IMR-90 (cell line): ENCODE results near the gene R3HDM2. TPM values are rescaled to one million over a fixed set of nuclear protein-coding genes. Genes with fewer than 3 reads are reported as not detected.

Experiments
- ATAC-seq: fragments of 200-7000 bp; cut with Tn5 transposase; 2 replicates; pipeline ENCODE4 v1.9.1; 2020; ENCODE audit warnings: low read depth, mild to moderate bottlenecking, moderate library complexity
- BruUV-seq: library from RNA; stranded (reverse); fragments of 400-500 nt; replicated peaks from 2 replicates; lab custom pipeline; 2021; lab: Mats Ljungman, UMichigan
- CTCF ChIA-PET: fragments of 300-600 bp; formaldehyde crosslinking; extraction: SDS; loops from one replicate; lab custom pipeline; 2021; ENCODE audit warnings: antibody characterized with exemption; lab: Yijun Ruan, JAX
- POLR2A ChIA-PET: fragments of 300-600 bp; sonication (Branson Sonifier 250); formaldehyde crosslinking; loops from one replicate; lab custom pipeline; 2022; ENCODE audit warnings: antibody characterized with exemption; ENCODE audit not compliant: unreplicated experiment; lab: Charles Lee
- DNase-seq: peaks from one replicate; pipeline ENCODE4 v3.0.0; 2013
- H2AFZ ChIP-seq: replicated peaks from 2 replicates; pipeline ENCODE3; 2013; ENCODE audit warnings: low read length, mild to moderate bottlenecking; ENCODE audit not compliant: poor library complexity
- H2AK5ac ChIP-seq: 2 replicates; pipeline ENCODE4 v1.6.1; 2013; ENCODE audit warnings: low read depth, low read length, inconsistent platforms
- H2AK9ac ChIP-seq: replicated peaks from 2 replicates; pipeline ENCODE3; 2013; ENCODE audit warnings: mild to moderate bottlenecking, low read depth, low read length, moderate library complexity; ENCODE audit not compliant: poor library complexity
- H2BK120ac ChIP-seq: 2 replicates; pipeline ENCODE4 v1.6.1; 2013; ENCODE audit warnings: low read depth, low read length, inconsistent platforms
- H2BK15ac ChIP-seq: 3 replicates; pipeline ENCODE4 v1.6.1; 2013; ENCODE audit warnings: low read depth, low read length, inconsistent platforms
- H2BK20ac ChIP-seq: 2 replicates; pipeline ENCODE4 v1.6.1; 2013; ENCODE audit warnings: low read depth, mild to moderate bottlenecking, inconsistent platforms, low read length, moderate library complexity
- H2BK5ac ChIP-seq: 2 replicates; pipeline ENCODE4 v1.6.1; 2013; ENCODE audit warnings: mild to moderate bottlenecking, low read depth, low read length, inconsistent platforms; ENCODE audit not compliant: poor library complexity, severe bottlenecking
- H3K14ac ChIP-seq: replicated peaks from 2 replicates; pipeline ENCODE4 v1.6.1; 2013; ENCODE audit warnings: low read depth, low read length, inconsistent platforms
- H3K18ac ChIP-seq: 2 replicates; pipeline ENCODE4 v1.6.1; 2013; ENCODE audit warnings: low read depth, low read length, control low read depth
- H3K23ac ChIP-seq: 2 replicates; pipeline ENCODE4 v1.6.1; 2013; ENCODE audit warnings: low read depth, low read length, inconsistent platforms
- H3K27ac ChIP-seq: 2 replicates; pipeline ENCODE4 v1.5.1; 2013; ENCODE audit warnings: mild to moderate bottlenecking, control low read depth, low read length; ENCODE audit not compliant: insufficient read depth
- H3K27me3 ChIP-seq: 2 replicates; pipeline ENCODE4 v1.6.1; 2013; ENCODE audit warnings: low read length; ENCODE audit not compliant: control insufficient read depth, insufficient read depth
- H3K36me3 ChIP-seq: 2 replicates; pipeline ENCODE4 v1.6.1; 2013; ENCODE audit warnings: low read length, mixed read lengths; ENCODE audit not compliant: control insufficient read depth, insufficient read depth
- H3K4ac ChIP-seq: 2 replicates; pipeline ENCODE4 v1.6.1; 2013; ENCODE audit warnings: low read depth, low read length, inconsistent platforms
- H3K4me1 ChIP-seq: 2 replicates; pipeline ENCODE4 v1.6.1; 2013; ENCODE audit warnings: low read length, mixed read lengths; ENCODE audit not compliant: control insufficient read depth, insufficient read depth
- H3K4me2 ChIP-seq: 2 replicates; pipeline ENCODE4 v1.6.1; 2013; ENCODE audit warnings: low read depth, mild to moderate bottlenecking, control low read depth, low read length, moderate library complexity
- H3K4me3 ChIP-seq: 2 replicates; pipeline ENCODE4 v1.5.1; 2013; ENCODE audit warnings: low read depth, mild to moderate bottlenecking, control low read depth, low read length, moderate library complexity; ENCODE audit not compliant: insufficient read depth
- H3K56ac ChIP-seq: 2 replicates; pipeline ENCODE4 v1.6.1; 2013; ENCODE audit warnings: low read length, inconsistent platforms; ENCODE audit not compliant: insufficient read depth; ENCODE audit errors: extremely low read depth
- H3K79me1 ChIP-seq, 2 experiments: 2 replicates each; pipeline ENCODE4 v1.6.1; 2013; ENCODE audit warnings: low read length in 2 of 2, inconsistent platforms in 1 of 2, low read depth in 1 of 2
- H3K9ac ChIP-seq: 2 replicates; pipeline ENCODE4 v1.6.1; 2013; ENCODE audit warnings: low read depth, low read length, control low read depth
- H3K9me1 ChIP-seq: 2 replicates; pipeline ENCODE4 v1.6.1; 2013; ENCODE audit warnings: low read length, inconsistent platforms; ENCODE audit not compliant: insufficient read depth
- H3K9me3 ChIP-seq: 2 replicates; pipeline ENCODE4 v1.6.1; 2013; ENCODE audit warnings: low read length; ENCODE audit not compliant: control insufficient read depth, insufficient read depth
- H4K20me1 ChIP-seq: 2 replicates; pipeline ENCODE4 v1.6.1; 2013; ENCODE audit warnings: low read length, inconsistent platforms; ENCODE audit not compliant: insufficient read depth
- H4K5ac ChIP-seq: 2 replicates; pipeline ENCODE4 v1.6.1; 2013; ENCODE audit warnings: mild to moderate bottlenecking, low read depth, low read length, control low read depth
- H4K8ac ChIP-seq, 2 experiments: 2 replicates each; pipeline ENCODE4 v1.6.1; 2013; ENCODE audit warnings: low read depth in 2 of 2, low read length in 2 of 2, control low read depth in 1 of 2, inconsistent platforms in 1 of 2
- H4K91ac ChIP-seq: 2 replicates; pipeline ENCODE4 v1.6.1; 2013; ENCODE audit warnings: low read depth, low read length, inconsistent platforms; ENCODE audit not compliant: insufficient read depth
- CEBPB ChIP-seq: IDR thresholded peaks from 2 replicates; pipeline ENCODE4 v1.6.1; 2012; ENCODE audit warnings: low read depth, low read length, improper control_type of control experiment
- CHD1 ChIP-seq: IDR thresholded peaks from 2 replicates; pipeline ENCODE4 v1.6.1; 2012; ENCODE audit warnings: low read depth, low read length, improper control_type of control experiment
- CTCF ChIP-seq: conservative IDR thresholded peaks from 2 replicates; pipeline ENCODE4 v1.5.1; 2012; ENCODE audit warnings: mild to moderate bottlenecking, low read depth, low read length, improper control_type of control experiment
- ELK1 ChIP-seq: fragments of 150-350 bp; IDR thresholded peaks from 2 replicates; pipeline ENCODE4 v1.6.1; 2016; ENCODE audit warnings: low read depth, mild to moderate bottlenecking, low read length, moderate library complexity, borderline replicate concordance
- FOS ChIP-seq: fragments of 150-350 bp; IDR thresholded peaks from 2 replicates; pipeline ENCODE4 v1.6.1; 2016; ENCODE audit warnings: low read depth, low read length
- MAFK ChIP-seq: IDR thresholded peaks from 2 replicates; pipeline ENCODE4 v1.6.1; 2012; ENCODE audit warnings: low read depth, low read length, improper control_type of control experiment
- MAZ ChIP-seq: IDR thresholded peaks from 2 replicates; pipeline ENCODE4 v1.6.1; 2012; ENCODE audit warnings: low read depth, mild to moderate bottlenecking, low read length, improper control_type of control experiment, moderate library complexity, borderline replicate concordance
- MXI1 ChIP-seq: IDR thresholded peaks from 2 replicates; pipeline ENCODE4 v1.6.1; 2012; ENCODE audit warnings: low read depth, mild to moderate bottlenecking, low read length, moderate library complexity, borderline replicate concordance
- POLR2A ChIP-seq: IDR thresholded peaks from 2 replicates; pipeline ENCODE4 v1.6.1; 2012; ENCODE audit warnings: mild to moderate bottlenecking, low read depth, low read length
- RAD21 ChIP-seq: IDR thresholded peaks from 2 replicates; pipeline ENCODE4 v1.6.1; 2012; ENCODE audit warnings: low read length, improper control_type of control experiment
- RCOR1 ChIP-seq: IDR thresholded peaks from 2 replicates; pipeline ENCODE4 v1.6.1; 2012; ENCODE audit warnings: mild to moderate bottlenecking, low read length, improper control_type of control experiment; ENCODE audit not compliant: insufficient replicate concordance
- RFX5 ChIP-seq: IDR thresholded peaks from 2 replicates; pipeline ENCODE4 v1.8.0; 2012; ENCODE audit warnings: low read depth, mild to moderate bottlenecking, low read length, moderate library complexity
- SMC3 ChIP-seq: fragments of 150-350 bp; IDR thresholded peaks from 2 replicates; pipeline ENCODE4 v1.6.1; 2016; ENCODE audit warnings: low read depth, mild to moderate bottlenecking, antibody characterized with exemption, low read length, moderate library complexity
- USF2 ChIP-seq: fragments of 150-350 bp; IDR thresholded peaks from 2 replicates; pipeline ENCODE4 v1.6.1; 2017; ENCODE audit warnings: mild to moderate bottlenecking, antibody characterized with exemption, low read length, low read depth
- whole genome bisulfite sequencing, 2 experiments: methylation state at CpG; one replicate each; pipeline versions ENCODE4 v1.1.5 to v1.1.7; 2013; ENCODE audit warnings: missing lambda C conversion rate in 2 of 2; ENCODE audit not compliant: insufficient read length in 1 of 2; ENCODE audit errors: extremely low coverage in 2 of 2; 5-methylcytosine and 5-hydroxymethylcytosine counted together
- dilution Hi-C: fragments of 300-500 bp; cut with HindIII; formaldehyde crosslinking; loops from one replicate; pipeline ENCODE4 v1.14.3; 2018; ENCODE audit warnings: low sequenced_read_pairs; ENCODE audit not compliant: unreplicated experiment
- in situ Hi-C: fragments of 300-500 bp; cut with MboI; formaldehyde crosslinking; loops from 3 replicates; pipeline ENCODE4 v1.14.3; 2019; ENCODE audit warnings: low sequenced_read_pairs, inconsistent platforms, mixed read lengths
- intact Hi-C: fragments of 100-400 bp; cut with micrococcal nuclease; formaldehyde crosslinking; loops from 2 replicates; pipeline ENCODE4 v1.10.0; 2022
- polyA plus RNA-seq, 3 experiments: library from polyadenylated mRNA; depleted of rRNA; stranded (reverse); fragments of >200 nt; gene quantifications; 2 replicates each; pipeline ENCODE4 v1.2.3, GENCODE V29; 2012; ENCODE audit warnings: low replicate concordance in 1 of 3
- total RNA-seq: library from RNA; depleted of rRNA; stranded (reverse); fragments of >200 nt; gene quantifications from 2 replicates; pipeline ENCODE4 v1.2.3, GENCODE V29; 2012

The R3HDM2 gene
- total and polyA plus RNA-seq, 2 of the 4 experiments (the other 2 are of a cell fraction): 7.5 to 28.4 TPM

GRCh38 chr12:57231276-57232021, 199.4 kb downstream of the R3HDM2 start:
- peak overlapping the region; percentile 100; the same call in 1 of the 2 replicates for H3K56ac ChIP-seq
- TF ChIP-seq USF2 (no peak), CTCF (no peak), CEBPB (no peak), RFX5 (no peak), RCOR1 (no peak), MAZ (no peak), MAFK (no peak), SMC3 (no peak), ELK1 (no peak), CHD1 (no peak), RAD21 (no peak), POLR2A (no peak), MXI1 (no peak), FOS (no peak)
- H2AK5ac ChIP-seq: peak overlapping the region; percentile 98
- peak overlapping the region; percentile 100 for H4K91ac ChIP-seq
- peak overlapping the region; percentile 96; the same call in 1 of the 2 replicates for H2BK120ac ChIP-seq
- peaks cover 2% of the 10 kb centered on the region; the same call in 1 of the 2 replicates for H3K27me3 ChIP-seq
- peak overlapping the region; percentile 100 for H3K14ac ChIP-seq
- peaks cover 33% of the 10 kb centered on the region for H4K20me1 ChIP-seq
- H4K5ac ChIP-seq: peak overlapping the region; percentile 5; the same call in 1 of the 2 replicates
- H3K4me2 ChIP-seq: peak overlapping the region; percentile 91
- H3K36me3 ChIP-seq: peaks cover 45% of the 10 kb centered on the region
- H2BK20ac ChIP-seq: no peak overlapping the region
- peak overlapping the region; percentile 100 for H2AK9ac ChIP-seq
- H3K9ac ChIP-seq: peak overlapping the region; percentile 98
- no peak overlapping the region; the same call in 1 of the 2 replicates for H3K18ac ChIP-seq
- intact Hi-C loops: no loop called here
- H3K23ac ChIP-seq: peak overlapping the region; percentile 99
- H3K4ac ChIP-seq: peak overlapping the region; percentile 100
- no TSS peak for BruUV-seq
- peak overlapping the region; percentile 95 to 99; a peak in 3 of 4 replicates for H4K8ac ChIP-seq
- POLR2A ChIA-PET: no interaction called here
- no peaks in the 10 kb centered on the region for H3K9me3 ChIP-seq
- peaks cover 16% of the 10 kb centered on the region for H3K4me1 ChIP-seq
- peaks cover 29 to 53% of the 10 kb centered on the region in 2 experiments for H3K79me1 ChIP-seq
- peaks cover 20% of the 10 kb centered on the region for H3K9me1 ChIP-seq
- 90% methylated on average over 2 of the region's 13 CpGs; no CpG with 5 or more reads in 1 of the 2 experiments for WGBS, 2 experiments
- H2AFZ ChIP-seq: no peak overlapping the region
- dilution Hi-C loops: no loop called here
- ATAC-seq (no peak), DNase-seq (no peak)
- CTCF ChIA-PET: interaction anchor here (5.3 kb wide), 1 partner anchor 10 kb away, joined by 47 read pairs; no protein-coding TSS in a partner anchor
- H3K4me3 ChIP-seq: peak overlapping the region; percentile 59; the same call in 1 of the 2 replicates
- H3K27ac ChIP-seq: peak overlapping the region; percentile 94; the same call in 1 of the 2 replicates
- in situ Hi-C loops: no loop called here
- 0 out of 3 replicates have a peak overlapping the region, but pooled peaks have one; percentile 77 for H2BK15ac ChIP-seq
- no peak overlapping the region for H2BK5ac ChIP-seq
